Fibroblast of lung (primary cell): ENCODE measurements around the gene THPO. TPM values are rescaled to one million over a fixed set of nuclear protein-coding genes. Genes with fewer than 3 reads are reported as not detected.

ENCODE experiments used
- DNase-seq, 2 donors: peaks; one replicate each; pipeline versions ENCODE4 v3.0.0 to v3.0.0-alpha.2; 2010; ENCODE audit warnings: low read depth in 2 of 2
- H2AFZ ChIP-seq: 2 replicates; pipeline ENCODE4 v1.5.1; 2012; ENCODE audit warnings: low read length, control low read depth, inconsistent platforms
- H3K27ac ChIP-seq: 2 replicates; pipeline ENCODE4 v1.5.1; 2011; ENCODE audit warnings: low read length, control low read depth; ENCODE audit not compliant: insufficient read depth
- H3K27me3 ChIP-seq: 2 replicates; pipeline ENCODE4 v1.5.1; 2011; ENCODE audit warnings: mild to moderate bottlenecking, low read length; ENCODE audit not compliant: control insufficient read depth, insufficient read depth
- H3K36me3 ChIP-seq: 2 replicates; pipeline ENCODE4 v1.5.1; 2011; ENCODE audit warnings: low read length; ENCODE audit not compliant: control insufficient read depth, insufficient read depth
- H3K4me1 ChIP-seq: 2 replicates; pipeline ENCODE4 v1.5.1; 2011; ENCODE audit warnings: low read length; ENCODE audit not compliant: control insufficient read depth, insufficient read depth; ENCODE audit errors: extremely low read depth
- H3K4me2 ChIP-seq: 2 replicates; pipeline ENCODE4 v1.5.1; 2011; ENCODE audit warnings: low read length, control low read depth; ENCODE audit not compliant: insufficient read depth; ENCODE audit errors: extremely low read depth
- H3K4me3 ChIP-seq, 4 experiments: fragments of 200-600 bp in 1 of 4; sonication (generic) in 1 of 4; replicated peaks in 1 of 4; 2 replicates each; pipeline ENCODE4 v1.5.1; 2011 to 2016; ENCODE audit warnings: low read length in 4 of 4, low read depth in 3 of 4, mild to moderate bottlenecking in 3 of 4, control low read depth in 2 of 4, inconsistent platforms in 1 of 4, mixed read lengths in 1 of 4; ENCODE audit not compliant: insufficient read depth in 1 of 4; ENCODE audit errors: control extremely low read depth in 1 of 4
- H3K79me2 ChIP-seq: 2 replicates; pipeline ENCODE4 v1.5.1; 2012; ENCODE audit warnings: mild to moderate bottlenecking, low read length, inconsistent platforms; ENCODE audit not compliant: control insufficient read depth, insufficient read depth
- H3K9ac ChIP-seq: 2 replicates; pipeline ENCODE4 v1.5.1; 2011; ENCODE audit warnings: mild to moderate bottlenecking, low read length, control low read depth; ENCODE audit not compliant: insufficient read depth
- H3K9me3 ChIP-seq: 2 replicates; pipeline ENCODE4 v1.5.1; 2012; ENCODE audit warnings: low read depth, low read length; ENCODE audit not compliant: control insufficient read depth, insufficient read depth
- H4K20me1 ChIP-seq: 2 replicates; pipeline ENCODE4 v1.5.1; 2011; ENCODE audit warnings: low read length; ENCODE audit not compliant: control insufficient read depth, insufficient read depth; ENCODE audit errors: extremely low read depth
- EZH2 ChIP-seq: IDR thresholded peaks from 2 replicates; pipeline ENCODE4 v1.5.1; 2012; ENCODE audit warnings: low read length, control low read depth, mild to moderate bottlenecking; ENCODE audit errors: missing control alignments
- polyA plus RNA-seq, 2 donors: library from polyadenylated mRNA; depleted of rRNA in 1 of 2; stranded (reverse) in 1 of 2; unstranded in 1 of 2; fragments of >200 nt; gene quantifications; 2 replicates each; pipeline ENCODE4 v1.2.1, GENCODE V29; 2011 to 2012; ENCODE audit warnings: missing spikeins in 1 of 2
- total RNA-seq: library from RNA; depleted of rRNA; stranded (reverse); fragments of >200 nt; gene quantifications from 2 replicates; pipeline ENCODE4 v1.2.1, GENCODE V29; 2014
- TF ChIP-seq, protein P1 (sequence below), 2 donors: IDR thresholded peaks in 1 of 2; conservative IDR thresholded peaks in 1 of 2; 1 replicate in 1 of 2; 2 replicates in 1 of 2; pipeline ENCODE4 v1.5.1; 2011 to 2012; ENCODE audit warnings: low read length in 2 of 2, control low read depth in 1 of 2, inconsistent platforms in 1 of 2, low read depth in 1 of 2, mild to moderate bottlenecking in 1 of 2

Gene THPO
- total and polyA plus RNA-seq, 2 donors (not counting 1 experiment from before 2014, with no cell fraction given), result 0.27 to 0.50 TPM

DNA sequence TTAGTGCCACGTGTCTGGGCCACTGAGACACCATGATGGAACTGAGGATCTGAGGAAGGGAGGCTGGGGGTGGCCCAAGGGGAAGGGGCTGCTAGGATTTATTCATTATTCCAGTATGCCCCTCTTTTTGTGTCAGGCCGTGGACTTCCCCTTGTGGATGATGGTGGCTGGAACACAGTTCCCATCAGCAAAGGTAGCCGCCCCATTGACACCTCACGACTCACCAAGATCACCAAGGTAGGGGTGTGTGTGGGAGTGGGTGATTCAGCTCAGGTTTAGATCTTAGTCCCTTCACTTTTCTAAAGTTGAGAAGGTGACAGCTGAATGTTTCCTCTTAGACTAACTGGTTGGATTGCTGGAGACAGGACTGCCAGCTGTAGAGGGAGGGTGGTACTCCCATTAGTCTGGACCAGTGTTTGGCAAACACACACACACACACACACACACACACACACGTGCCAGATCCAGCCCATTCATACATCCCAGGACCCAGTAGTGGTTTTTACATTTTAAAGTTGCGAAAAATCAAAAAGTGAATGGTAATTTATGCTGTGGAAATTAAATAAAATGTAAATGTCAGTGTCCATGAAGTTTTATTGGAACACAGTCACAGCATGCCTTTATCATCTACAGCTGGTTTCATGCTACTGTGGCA is 52.2 kb downstream of the THPO start:
- TF ChIP-seq, protein P1, sequence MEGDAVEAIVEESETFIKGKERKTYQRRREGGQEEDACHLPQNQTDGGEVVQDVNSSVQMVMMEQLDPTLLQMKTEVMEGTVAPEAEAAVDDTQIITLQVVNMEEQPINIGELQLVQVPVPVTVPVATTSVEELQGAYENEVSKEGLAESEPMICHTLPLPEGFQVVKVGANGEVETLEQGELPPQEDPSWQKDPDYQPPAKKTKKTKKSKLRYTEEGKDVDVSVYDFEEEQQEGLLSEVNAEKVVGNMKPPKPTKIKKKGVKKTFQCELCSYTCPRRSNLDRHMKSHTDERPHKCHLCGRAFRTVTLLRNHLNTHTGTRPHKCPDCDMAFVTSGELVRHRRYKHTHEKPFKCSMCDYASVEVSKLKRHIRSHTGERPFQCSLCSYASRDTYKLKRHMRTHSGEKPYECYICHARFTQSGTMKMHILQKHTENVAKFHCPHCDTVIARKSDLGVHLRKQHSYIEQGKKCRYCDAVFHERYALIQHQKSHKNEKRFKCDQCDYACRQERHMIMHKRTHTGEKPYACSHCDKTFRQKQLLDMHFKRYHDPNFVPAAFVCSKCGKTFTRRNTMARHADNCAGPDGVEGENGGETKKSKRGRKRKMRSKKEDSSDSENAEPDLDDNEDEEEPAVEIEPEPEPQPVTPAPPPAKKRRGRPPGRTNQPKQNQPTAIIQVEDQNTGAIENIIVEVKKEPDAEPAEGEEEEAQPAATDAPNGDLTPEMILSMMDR (conservative IDR thresholded peaks at IDR 0.05 in 1 of 2, IDR thresholded peaks at IDR 0.05 in 1 of 2; ENCODE audit: low read depth in 1 of 2, low read length in 2 of 2), result no peak
- TF ChIP-seq EZH2, result no peak
- Histone ChIP-seq H3K9ac (no peak overlapping the region), H3K4me3 (no peak overlapping the region), H3K79me2 (peaks cover 62% of the 10 kb centered on the region), H3K27ac (no peak overlapping the region), H3K27me3 (no peaks in the 10 kb centered on the region), H3K36me3 (peaks cover 64% of the 10 kb centered on the region), H3K9me3 (no peaks in the 10 kb centered on the region), H4K20me1 (no peaks in the 10 kb centered on the region), H2AFZ (no peak overlapping the region), H3K4me2 (no peak overlapping the region), H3K4me1 (peaks cover 3% of the 10 kb centered on the region)
- no peak for DNase-seq

DNA sequence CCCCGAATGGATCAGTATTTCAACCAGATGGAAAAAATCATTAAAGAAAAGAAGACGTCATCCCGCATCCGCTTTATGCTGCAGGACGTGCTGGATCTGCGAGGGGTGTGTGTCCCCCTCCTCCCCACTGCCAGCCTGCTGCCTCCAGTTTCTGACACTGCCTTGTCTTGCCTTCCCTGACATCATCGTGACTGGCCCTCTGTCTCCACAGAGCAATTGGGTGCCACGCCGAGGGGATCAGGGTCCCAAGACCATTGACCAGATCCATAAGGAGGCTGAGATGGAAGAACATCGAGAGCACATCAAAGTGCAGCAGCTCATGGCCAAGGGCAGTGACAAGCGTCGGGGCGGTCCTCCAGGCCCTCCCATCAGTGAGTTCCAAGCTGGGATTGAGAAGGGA is 52.7 kb downstream of the THPO start:
- H3K4me2 ChIP-seq, result no peak overlapping the region
- no peak overlapping the region for H3K9ac ChIP-seq
- no peak overlapping the region for H2AFZ ChIP-seq
- TF ChIP-seq EZH2, result no peak
- TF ChIP-seq, protein P1 (conservative IDR thresholded peaks at IDR 0.05 in 1 of 2, IDR thresholded peaks at IDR 0.05 in 1 of 2; ENCODE audit: low read depth in 1 of 2, low read length in 2 of 2), result no peak
- H3K4me1 ChIP-seq, result peaks cover 6% of the 10 kb centered on the region
- no peaks in the 10 kb centered on the region for H4K20me1 ChIP-seq
- DNase-seq, result no peak
- H3K36me3 ChIP-seq, result peaks cover 70% of the 10 kb centered on the region
- no peaks in the 10 kb centered on the region for H3K27me3 ChIP-seq
- no peaks in the 10 kb centered on the region for H3K9me3 ChIP-seq
- no peak overlapping the region for H3K4me3 ChIP-seq
- no peak overlapping the region for H3K27ac ChIP-seq
- H3K79me2 ChIP-seq, result peaks cover 68% of the 10 kb centered on the region

DNA sequence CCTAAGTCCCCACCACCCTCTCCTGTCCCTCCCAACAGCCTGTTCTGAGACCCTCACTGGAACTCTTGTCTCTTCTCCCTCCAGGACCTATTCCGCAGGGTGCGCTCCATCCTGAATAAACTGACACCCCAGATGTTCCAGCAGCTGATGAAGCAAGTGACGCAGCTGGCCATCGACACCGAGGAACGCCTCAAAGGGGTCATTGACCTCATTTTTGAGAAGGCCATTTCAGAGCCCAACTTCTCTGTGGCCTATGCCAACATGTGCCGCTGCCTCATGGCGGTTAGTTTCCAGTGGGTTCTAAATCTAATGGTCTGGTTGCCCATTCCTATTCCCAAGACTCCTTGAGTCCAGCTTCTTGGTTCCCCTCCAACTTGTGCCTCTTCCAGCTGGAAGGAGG is 54.3 kb downstream of the THPO start:
- no peak overlapping the region for H3K9ac ChIP-seq
- H3K4me3 ChIP-seq, result no peak overlapping the region
- no peaks in the 10 kb centered on the region for H3K27me3 ChIP-seq
- no peak overlapping the region for H2AFZ ChIP-seq
- peaks cover 68% of the 10 kb centered on the region for H3K36me3 ChIP-seq
- H4K20me1 ChIP-seq, result no peaks in the 10 kb centered on the region
- peaks cover 18% of the 10 kb centered on the region for H3K4me1 ChIP-seq
- H3K9me3 ChIP-seq, result no peaks in the 10 kb centered on the region
- no peak overlapping the region for H3K27ac ChIP-seq
- TF ChIP-seq EZH2, result no peak
- TF ChIP-seq, protein P1 (conservative IDR thresholded peaks at IDR 0.05 in 1 of 2, IDR thresholded peaks at IDR 0.05 in 1 of 2; ENCODE audit: low read depth in 1 of 2, low read length in 2 of 2), result no peak
- peaks cover 78% of the 10 kb centered on the region for H3K79me2 ChIP-seq
- no peak overlapping the region for H3K4me2 ChIP-seq
- DNase-seq, result no peak
